GM12878 (cell line): ENCODE measurements around the gene HOXD1. TPM values are rescaled to one million over a fixed set of nuclear protein-coding genes. Genes with fewer than 3 reads are reported as not detected.

ENCODE experiments used
- ATAC-seq: fragments of 200-7000 bp; cut with Tn5 transposase; 3 replicates; pipeline ENCODE4 v1.9.1; 2020; ENCODE audit warnings: mild to moderate bottlenecking, moderate library complexity
- BruUV-seq: library from RNA; stranded (reverse); fragments of 400-500 nt; replicated peaks from 2 replicates; lab custom pipeline; 2021; lab: Mats Ljungman, UMichigan
- CTCF ChIA-PET: fragments of 300-600 bp; sonication (Branson Sonifier 250); formaldehyde crosslinking; extraction: SDS; loops from one replicate; lab custom pipeline; 2021; ENCODE audit warnings: inconsistent platforms; lab: Yijun Ruan, JAX
- POLR2A ChIA-PET: fragments of 350-600 bp; formaldehyde crosslinking; extraction: SDS; loops from one replicate; lab custom pipeline; 2021; ENCODE audit warnings: inconsistent platforms; lab: Charles Lee
- RAD21 ChIA-PET: fragments of 300-600 bp; sonication (Branson Sonifier 250); formaldehyde crosslinking; loops from one replicate; lab custom pipeline; 2023; ENCODE audit warnings: antibody characterized with exemption; ENCODE audit not compliant: unreplicated experiment; lab: Charles Lee
- SMC1A ChIA-PET: fragments of 300-600 bp; sonication (Branson Sonifier 250); formaldehyde crosslinking; loops from one replicate; lab custom pipeline; 2023; ENCODE audit not compliant: unreplicated experiment, uncharacterized antibody; lab: Charles Lee
- DNase-seq: peaks from one replicate; pipeline ENCODE4 v3.0.0-alpha.2; 2011; ENCODE audit warnings: low read depth, low spot score
- FAIRE-seq: peaks from 3 replicates; lab custom pipeline; 2011; peaks lifted over from hg19 to GRCh38; lab: Jason Lieb, UNC
- H2AFZ ChIP-seq: 2 replicates; pipeline ENCODE4 v1.6.0; 2011; ENCODE audit warnings: low read depth, low read length, control low read depth; ENCODE audit not compliant: control insufficient read depth
- H3K27ac ChIP-seq: 2 replicates; pipeline ENCODE4 v1.5.1; 2011; ENCODE audit warnings: control low read depth; ENCODE audit not compliant: control insufficient read depth, insufficient read depth
- H3K27me3 ChIP-seq, 2 experiments: replicated peaks in 1 of 2; 2 replicates each; pipeline versions ENCODE4 v1.6.0 to v1.6.1; 2011; ENCODE audit warnings: low read length in 1 of 2; ENCODE audit not compliant: control insufficient read depth in 2 of 2, insufficient read depth in 2 of 2
- H3K36me3 ChIP-seq, 2 experiments: 2 replicates each; pipeline ENCODE4 v1.5.1; 2011; ENCODE audit warnings: low read length in 1 of 2; ENCODE audit not compliant: control insufficient read depth in 2 of 2, insufficient read depth in 2 of 2
- H3K4me1 ChIP-seq: 2 replicates; pipeline ENCODE4 v1.6.1; 2011; ENCODE audit warnings: mild to moderate bottlenecking, low read length, moderate library complexity, mixed read lengths; ENCODE audit not compliant: control insufficient read depth, insufficient read depth
- H3K4me2 ChIP-seq: 2 replicates; pipeline ENCODE4 v1.6.0; 2011; ENCODE audit warnings: control low read depth; ENCODE audit not compliant: control insufficient read depth, insufficient read depth
- H3K4me3 ChIP-seq: fragments of 200-600 bp; sonication (generic); 2 replicates; pipeline ENCODE4 v1.5.1; 2016
- H3K79me2 ChIP-seq: 2 replicates; pipeline ENCODE4 v1.6.0; 2011; ENCODE audit warnings: low read length; ENCODE audit not compliant: control insufficient read depth, insufficient read depth
- H3K9ac ChIP-seq: 2 replicates; pipeline ENCODE4 v1.8.0; 2011; ENCODE audit warnings: low read length, control low read depth, mixed read lengths; ENCODE audit not compliant: control insufficient read depth, insufficient read depth
- H3K9me3 ChIP-seq: replicated peaks from 3 replicates; pipeline ENCODE4 v1.5.1; 2011; ENCODE audit warnings: mild to moderate bottlenecking, low read length; ENCODE audit not compliant: control insufficient read depth, insufficient read depth
- H4K20me1 ChIP-seq: 2 replicates; pipeline ENCODE4 v1.6.0; 2011; ENCODE audit not compliant: control insufficient read depth, insufficient read depth
- IKZF1 ChIP-seq: fragments of 450-650 bp; conservative IDR thresholded peaks from 2 replicates; pipeline ENCODE4 v1.6.1; 2017; ENCODE audit warnings: antibody characterized with exemption, mild to moderate bottlenecking
- PRDM15 ChIP-seq: fragments of 450-650 bp; formaldehyde crosslinking; IDR thresholded peaks from 2 replicates; pipeline ENCODE4 v1.4.0; 2020; ENCODE audit warnings: mild to moderate bottlenecking, moderate library complexity
- TAF1 ChIP-seq: IDR thresholded peaks from 2 replicates; pipeline ENCODE4 v1.6.1; 2011; ENCODE audit warnings: mild to moderate bottlenecking, low read depth, low read length, borderline replicate concordance
- TCF3 ChIP-seq: IDR thresholded peaks from 2 replicates; pipeline ENCODE4 v1.6.1; 2012; ENCODE audit warnings: low read depth, mild to moderate bottlenecking, low read length, borderline replicate concordance; ENCODE audit not compliant: insufficient read depth
- WGBS: methylation state at CpG from one replicate; pipeline ENCODE4 v1.1.6; 2016; ENCODE audit warnings: low lambda C conversion rate; ENCODE audit not compliant: insufficient replicate concordance, insufficient coverage; ENCODE audit errors: missing lambda C conversion rate; 5-methylcytosine and 5-hydroxymethylcytosine counted together
- in situ Hi-C: fragments of 300-500 bp; cut with MboI; formaldehyde crosslinking; loops from 9 replicates; pipeline ENCODE4 v1.14.3; 2018; ENCODE audit warnings: mixed read lengths
- intact Hi-C: fragments of 100-400 bp; cut with micrococcal nuclease; formaldehyde crosslinking; loops from one replicate; pipeline ENCODE4 v1.14.2; 2022; ENCODE audit not compliant: unreplicated experiment
- polyA plus RNA-seq, 11 experiments: library from polyadenylated mRNA; depleted of rRNA in 4 of 11; unstranded in 6 of 11; stranded (reverse) in 5 of 11; fragments of >200 nt; fragmentation: Nextera tagmentation in 4 of 11; fragmentation: Illumina TruSeq in 1 of 11; extraction: Ambion mirVana in 4 of 11; extraction: Trizol in 1 of 11; gene quantifications; 1 replicate in 1 of 11; 2 replicates in 10 of 11; pipeline versions ENCODE4 v1.2.1 to v1.2.3, GENCODE V29; 2011 to 2016; ENCODE audit warnings: inconsistent platforms in 2 of 11, missing spikeins in 2 of 11, low read depth in 1 of 11
- total RNA-seq, 4 experiments: library from RNA; depleted of rRNA in 3 of 4; stranded (reverse); fragments of >200 nt in 3 of 4; fragmentation: Illumina TruSeq in 1 of 4; extraction: Trizol in 1 of 4; gene quantifications; 2 replicates each; pipeline versions ENCODE4 v1.2.1 to v1.2.3, GENCODE V29; 2013 to 2021

Gene HOXD1
- total and polyA plus RNA-seq, 10 of the 15 experiments (the other 5 are each of a cell fraction or from before 2014, with no cell fraction given), result not detected

DNA sequence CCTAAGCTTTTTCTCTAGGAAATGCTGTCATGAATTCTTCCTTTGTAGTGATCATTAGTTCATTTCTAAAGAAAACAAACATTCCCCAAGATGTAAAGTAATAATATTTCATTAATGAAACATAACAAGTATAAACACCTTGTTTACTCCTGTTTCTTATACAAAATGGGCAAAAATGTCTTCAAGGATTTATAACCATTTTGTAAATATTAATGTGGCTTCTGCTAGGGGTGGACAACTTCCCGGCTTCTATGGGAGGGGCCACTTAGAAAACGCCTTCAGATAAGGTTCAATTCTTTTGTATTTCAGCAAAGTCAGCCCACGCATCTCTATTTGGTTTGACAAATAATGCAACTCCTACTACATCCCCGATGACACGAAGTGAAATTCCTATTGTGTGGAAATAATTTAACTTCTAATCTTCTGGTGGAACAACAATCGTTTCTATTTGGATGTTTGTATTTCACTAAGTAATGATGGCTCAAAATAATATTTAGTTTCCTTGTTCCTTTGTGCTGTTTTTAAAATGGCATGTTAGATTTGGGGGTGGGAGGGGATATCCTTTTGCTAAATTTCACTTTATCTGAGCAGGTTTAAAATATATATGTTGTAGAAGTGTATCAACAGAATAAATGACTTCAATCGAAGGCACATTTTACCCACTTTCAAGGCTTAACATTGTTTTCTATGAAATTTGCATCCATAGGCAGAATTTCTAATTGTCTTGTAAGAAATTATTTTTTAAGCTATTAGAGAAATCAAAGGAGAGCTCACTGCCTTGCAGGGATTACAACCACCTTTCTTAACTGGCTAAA lies 14.7 kb upstream of the HOXD1 start (continued):
- no peak for TF ChIP-seq PRDM15 (CRISPR knock-in tag)

DNA sequence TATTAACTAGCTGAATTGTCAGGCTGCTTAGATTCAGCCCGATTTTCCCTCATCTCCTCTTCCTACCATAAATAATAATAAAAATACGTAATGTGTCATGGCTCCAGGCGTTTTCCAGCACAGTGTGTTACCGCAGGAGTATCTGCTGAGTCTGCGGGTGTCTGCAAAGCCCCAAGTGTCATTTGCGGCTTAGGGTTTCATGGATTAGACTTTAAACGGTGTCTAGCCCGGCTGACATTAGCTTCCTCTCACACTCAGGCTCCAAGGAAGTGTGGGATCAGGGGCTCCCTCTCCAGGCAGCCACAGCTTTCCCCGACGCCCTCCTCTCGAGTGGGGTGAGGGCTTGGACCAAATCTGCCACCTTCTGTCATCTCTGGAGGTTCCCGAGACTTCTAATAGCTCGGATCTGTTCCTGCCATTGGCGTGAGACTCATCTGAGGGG lies 14.1 kb upstream of the HOXD1 start:
- Histone ChIP-seq H3K4me1 (no peaks in the 10 kb centered on the region), H3K27ac (no peak overlapping the region), H3K4me3 (no peak overlapping the region), H2AFZ (no peak overlapping the region), H3K9me3 (no peaks in the 10 kb centered on the region; the same call in 2 of the 3 replicates), H3K79me2 (no peaks in the 10 kb centered on the region), H3K27me3 (peaks cover 7 to 36% of the 10 kb centered on the region in 2 experiments), H4K20me1 (no peaks in the 10 kb centered on the region), H3K36me3 (no peaks in the 10 kb centered on the region; a peak in 1 of 4 replicates), H3K9ac (no peak overlapping the region), H3K4me2 (no peak overlapping the region)
- no peak for DNase-seq
- CTCF ChIA-PET, result interaction anchor here (1.3 kb wide), 1 partner anchor 280 kb away, joined by 4 read pairs; no protein-coding TSS in a partner anchor
- BruUV-seq, result no TSS peak
- no peak for FAIRE-seq
- 13% methylated on average over 14 of the region's 14 CpGs for WGBS
- in situ Hi-C loops, result no loop called here
- ATAC-seq, result no peak
- TF ChIP-seq TAF1 (no peak), IKZF1 (no peak), TCF3 (no peak)
- POLR2A ChIA-PET, result interaction anchor here (0.5 kb wide), 1 partner anchor 20 kb away, joined by 3 read pairs; no protein-coding TSS in a partner anchor
- SMC1A ChIA-PET, result interaction anchor here (1.1 kb wide), 1 partner anchor 14 kb away, joined by 5 read pairs; no protein-coding TSS in a partner anchor
- intact Hi-C loops, result no loop called here
- RAD21 ChIA-PET, result interaction anchor here (1.0 kb wide), 1 partner anchor 280 kb away, joined by 3 read pairs; no protein-coding TSS in a partner anchor
